AG08395 (cell line): Measurements from ENCODE around the gene SLC39A8.
"Not testable (repeated sequence)": the region's sequence is repeated elsewhere in the genome, so short reads cannot be mapped to it uniquely, and the experiment has no call there.

ENCODE experiments used
- DNase-seq: peaks from one replicate; pipeline ENCODE4 v3.0.0; 2012; ENCODE audit warnings: mixed read lengths, low spot score

SLC39A8 gene

GRCh38 chr4:102299354-102300107 is 45.8 kb downstream of the SLC39A8 start:
- peak; percentile 67 for DNase-seq

DNA sequence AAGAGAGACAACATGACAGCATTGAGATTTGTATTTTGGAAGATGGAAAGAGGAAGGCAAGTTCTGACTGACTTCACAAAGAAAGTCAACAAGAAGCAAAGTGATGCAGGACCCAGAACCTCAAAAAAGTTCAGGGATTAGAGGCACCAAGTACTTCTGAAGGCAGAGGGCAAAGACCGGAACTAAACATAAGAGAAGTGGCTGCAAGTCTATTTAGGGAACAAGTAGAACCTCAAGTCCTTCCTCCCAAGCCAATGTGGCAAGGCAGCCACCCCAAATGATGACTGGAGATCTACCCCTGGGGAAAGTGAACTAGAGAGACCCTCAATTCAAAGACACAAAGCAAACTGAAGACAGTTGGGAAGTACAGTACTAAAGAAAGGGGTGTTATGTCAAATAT is 46.6 kb downstream of the SLC39A8 start:
- no peak for DNase-seq

- no peak for DNase-seq
These were observed 50.0 kb downstream of the SLC39A8 start for GRCh38 chr4:102295153-102295862.

DNA sequence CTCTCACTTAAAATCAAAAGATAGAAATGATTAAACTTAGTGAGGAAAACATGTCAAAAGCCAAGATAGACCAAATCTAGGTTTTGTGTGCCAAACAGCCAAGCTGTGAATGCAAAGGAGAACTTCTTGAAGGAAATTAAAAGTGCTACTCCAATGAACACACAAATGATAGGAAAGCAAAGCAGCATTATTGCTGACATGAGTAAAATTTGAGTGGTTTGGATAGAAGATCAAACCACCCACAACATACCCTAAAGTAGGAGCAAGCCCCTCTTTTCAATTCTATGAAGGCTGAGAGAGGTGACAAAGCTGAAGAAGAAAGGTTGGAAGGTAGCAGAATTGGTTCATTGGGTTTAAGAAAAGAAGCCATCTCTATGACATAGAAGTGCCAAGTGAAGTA is 56.8 kb downstream of the SLC39A8 start:
- no peak for DNase-seq

- DNase-seq = no peak
These were observed 59.5 kb downstream of the SLC39A8 start for GRCh38 chr4:102285831-102286230.

DNA sequence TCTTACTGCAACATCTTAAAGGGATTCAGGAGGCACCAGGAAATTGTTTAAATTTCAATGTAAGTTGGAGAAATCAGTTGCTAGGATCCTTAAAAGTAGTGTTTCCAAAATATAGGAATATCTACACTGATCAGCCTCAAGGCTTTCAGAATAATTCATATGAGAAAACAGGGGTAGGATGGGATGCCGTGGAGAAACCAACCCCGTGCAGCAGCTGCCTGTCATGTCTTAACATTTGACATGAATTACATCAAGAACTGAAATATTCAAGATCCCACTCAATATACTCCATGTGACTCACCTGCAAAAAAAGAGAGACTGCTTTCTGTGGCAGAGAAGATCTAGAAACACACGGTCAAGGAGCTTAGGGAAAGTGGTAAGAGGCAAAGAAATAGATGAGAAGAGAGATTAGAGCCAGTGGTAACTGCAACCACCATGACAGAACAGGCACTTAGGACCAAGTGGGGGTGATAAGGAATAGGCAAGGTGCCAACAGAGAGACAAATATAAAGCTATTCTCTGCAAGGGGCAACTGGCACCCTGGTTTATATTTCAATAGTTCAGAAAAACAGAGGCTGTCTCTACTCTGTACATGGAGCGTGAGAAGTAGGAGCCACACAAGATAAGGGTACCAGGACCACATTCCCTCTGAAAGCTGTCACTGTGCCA is 64.0 kb downstream of the SLC39A8 start:
- no peak for DNase-seq

GRCh38 chr4:102273317-102273716 is 72.0 kb downstream of the SLC39A8 start:
- DNase-seq = not testable (repeated sequence)

GRCh38 chr4:102272318-102272717 is 73.0 kb downstream of the SLC39A8 start:
- no peak for DNase-seq

GRCh38 chr4:102268355-102268754 is 76.9 kb downstream of the SLC39A8 start:
- DNase-seq = no peak

DNA sequence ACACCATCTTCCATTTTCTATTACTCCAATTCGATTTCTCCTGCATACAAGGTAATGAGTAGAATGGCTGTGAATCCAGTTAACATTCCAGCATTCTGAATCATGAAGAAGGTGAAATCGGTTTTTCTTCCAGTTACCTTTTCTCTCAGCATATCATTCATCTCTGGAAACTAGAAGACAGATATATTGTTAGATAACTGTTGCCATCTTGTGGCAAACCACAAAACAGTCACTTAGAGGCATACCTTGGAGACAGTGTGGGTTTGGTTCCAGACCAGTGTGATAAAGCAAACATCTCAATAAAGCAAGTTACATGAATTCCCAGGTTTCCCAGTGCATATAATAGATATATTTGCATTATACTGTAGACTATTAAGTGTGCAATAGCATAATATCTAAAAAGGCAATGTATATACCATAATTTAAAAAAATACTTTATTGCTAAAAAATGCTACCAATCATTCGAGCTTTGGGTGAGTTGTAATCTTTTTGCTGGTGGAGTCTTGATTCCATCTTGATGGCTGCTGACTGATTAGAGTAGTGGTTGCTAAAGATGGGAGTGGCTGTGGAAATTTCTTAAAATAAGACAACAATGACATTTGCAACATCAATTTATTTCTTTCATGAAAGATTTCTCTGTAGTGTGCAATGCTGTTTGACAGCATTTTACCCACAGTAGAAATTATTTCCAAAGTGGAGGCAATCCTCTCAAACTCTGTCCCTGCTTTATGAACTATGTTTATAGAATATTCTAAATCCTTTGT is 82.1 kb downstream of the SLC39A8 start:
- peak; percentile 40 for DNase-seq

GRCh38 chr4:102259702-102260101 is 85.6 kb downstream of the SLC39A8 start:
- no peak for DNase-seq

DNA sequence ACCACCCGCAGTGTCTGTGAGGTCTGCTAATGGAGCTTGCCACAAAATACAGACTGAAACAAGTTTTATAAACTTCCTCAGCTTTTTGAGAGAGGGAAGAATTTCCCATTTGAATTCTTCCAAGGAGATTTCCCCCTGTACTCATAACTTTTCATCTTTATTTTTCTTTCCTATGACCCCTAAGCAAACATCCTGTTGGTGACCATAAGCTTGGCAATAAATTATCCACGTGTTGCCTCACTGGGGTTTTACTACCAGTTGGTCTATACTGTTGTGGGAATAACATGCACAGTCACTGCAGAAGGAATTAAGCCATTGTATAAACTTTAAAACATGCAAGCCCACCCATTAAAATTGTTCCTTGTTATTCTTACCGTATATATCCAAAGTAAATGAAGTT is 86.2 kb downstream of the SLC39A8 start:
- DNase-seq = no peak

DNA sequence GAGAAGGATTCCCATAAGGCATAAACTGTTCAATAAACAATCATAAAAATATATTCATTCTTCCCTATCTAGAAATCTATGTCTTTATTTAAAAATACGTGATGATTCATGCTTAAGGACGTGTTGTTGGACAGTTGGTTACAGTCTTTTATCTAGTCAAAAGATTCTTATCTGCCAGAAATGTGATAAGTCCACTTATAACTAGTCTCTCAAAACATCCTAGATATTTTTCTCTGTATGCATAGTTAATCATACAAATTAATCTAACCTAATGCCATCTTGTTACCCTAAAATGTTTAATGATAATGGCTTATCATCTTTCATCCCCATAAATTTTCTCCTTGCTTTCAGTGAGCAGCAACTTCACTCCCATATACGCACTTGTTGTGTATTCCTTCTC is 89.0 kb downstream of the SLC39A8 start:
- DNase-seq = no peak

DNA sequence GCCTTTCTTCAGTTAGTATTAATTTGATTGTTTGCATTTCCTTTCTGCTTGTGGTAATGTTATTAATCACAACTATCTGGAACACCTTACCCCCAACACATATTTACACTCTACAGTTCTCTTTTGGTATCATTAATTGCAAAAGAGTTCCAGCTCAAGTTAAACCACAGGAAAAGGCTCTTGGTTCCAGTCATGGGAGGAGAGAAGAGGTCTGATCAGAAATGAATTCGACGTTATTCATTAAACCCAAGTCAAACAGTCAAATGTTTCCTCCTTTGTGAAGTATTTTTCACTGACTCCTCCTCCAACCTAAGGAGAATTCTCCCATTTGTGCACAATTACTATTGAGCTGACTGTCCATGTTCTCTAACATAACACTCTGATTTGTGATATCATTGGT is 91.4 kb downstream of the SLC39A8 start:
- no peak for DNase-seq

GRCh38 chr4:102252171-102252570 is 93.1 kb downstream of the SLC39A8 start:
- no peak for DNase-seq

GRCh38 chr4:102250341-102250740 is 94.9 kb downstream of the SLC39A8 start:
- DNase-seq = no peak

DNA sequence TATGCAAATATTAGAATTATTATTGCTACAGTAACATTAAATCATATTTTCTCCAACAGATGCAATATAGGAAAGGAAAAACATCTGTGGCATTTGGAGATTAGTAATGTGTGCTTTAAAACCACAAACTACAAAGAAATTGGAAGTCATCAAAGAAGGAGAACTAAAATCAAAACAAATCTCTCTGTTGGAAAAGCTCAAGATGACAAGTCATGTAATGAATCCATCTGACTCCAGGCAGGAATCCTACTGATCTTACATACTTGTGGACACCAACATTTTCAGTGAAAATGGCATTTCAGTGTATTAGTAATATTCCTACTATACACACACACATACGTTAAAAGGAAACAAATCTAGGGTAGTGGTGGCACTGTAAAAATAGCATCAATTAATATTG is 98.2 kb downstream of the SLC39A8 start:
- DNase-seq = no peak

DNA sequence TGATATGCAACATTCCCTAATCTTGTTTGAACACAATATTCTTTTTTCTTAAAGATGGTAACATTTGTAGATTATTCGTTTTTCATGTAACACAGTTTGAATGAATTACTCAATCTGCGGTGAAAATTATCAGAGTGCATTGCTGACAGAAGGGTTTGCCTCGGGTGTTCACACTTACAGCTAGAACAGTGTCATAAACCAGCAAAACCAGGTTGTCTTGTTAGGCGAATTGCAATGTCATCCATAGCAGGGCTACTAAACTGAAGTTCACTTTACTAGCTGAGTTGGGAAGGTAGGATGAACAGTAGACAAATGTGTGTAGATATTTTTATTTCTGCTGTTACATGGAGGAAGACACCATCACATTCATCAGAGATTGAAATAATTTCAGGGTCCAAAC is 98.9 kb downstream of the SLC39A8 start:
- no peak for DNase-seq

GRCh38 chr4:102244878-102245535 is 100.3 kb downstream of the SLC39A8 start:
- no peak for DNase-seq

- DNase-seq = not testable (repeated sequence)
These were observed 102.0 kb downstream of the SLC39A8 start for GRCh38 chr4:102243296-102243695.

- DNase-seq = no peak
These were observed 110.9 kb downstream of the SLC39A8 start for GRCh38 chr4:102234243-102234838.
